ENCODE measurements around the gene ANP32B.

GRCh38 chr9:98006127-98006796 lies 23.1 kb downstream of the ANP32B start:
- TF ChIP-seq POLR2A (IDR thresholded peaks at IDR 0.05) (no peak), CTCF (IDR thresholded peaks at IDR 0.05) (no peak)

Data from adrenal gland (tissue), 5 donors.